ENCODE results near the gene LPGAT1. TPM values are rescaled to one million over a fixed set of nuclear protein-coding genes. Genes with fewer than 3 reads are reported as not detected.

The LPGAT1 gene
- total and polyA plus RNA-seq, 2 of the 13 experiments (the other 11 are each of a cell fraction or from before 2014, with no cell fraction given), result 12.1 to 48.3 TPM

- no peak overlapping the region for H3K4me2 ChIP-seq (ENCODE audit: low read depth, low read length)
- no peaks in the 10 kb centered on the region; a peak in 1 of 5 replicates for H3K27me3 ChIP-seq (ENCODE audit: control insufficient read depth in 1 of 2, insufficient read depth in 2 of 2, low read length in 2 of 2)
- no peaks in the 10 kb centered on the region for H3K9me3 ChIP-seq (ENCODE audit: low read length)
- FAIRE-seq, result no peak
- H3K9ac ChIP-seq (ENCODE audit: insufficient read depth, low read depth, low read length), result no peak overlapping the region
- H2AFZ ChIP-seq (ENCODE audit: low read length), result no peak overlapping the region
- H3K79me2 ChIP-seq (ENCODE audit: insufficient read depth, low read length), result no peaks in the 10 kb centered on the region
- H4K20me1 ChIP-seq (ENCODE audit: insufficient read depth, low read length), result no peaks in the 10 kb centered on the region
- H3K27ac ChIP-seq (ENCODE audit: extremely low read length, insufficient read depth, low read length), result no peak overlapping the region
- no peak for ATAC-seq
- ChIA-PET POLR2A (no interaction called here), CTCF (ENCODE audit: low intra/inter-chr PET ratio, low total read pairs) (no interaction called here)
- TF ChIP-seq ZFP37 (CRISPR knock-in tag; IDR thresholded peaks at IDR 0.05; ENCODE audit: borderline replicate concordance) (no peak), ETS1 (CRISPR knock-in tag; IDR thresholded peaks at IDR 0.05) (no peak), POLR2G (IDR thresholded peaks at IDR 0.05; ENCODE audit: low read depth, low read length) (no peak), RNF219 (CRISPR knock-in tag; IDR thresholded peaks at IDR 0.05) (no peak), KDM1A (CRISPR knock-in tag; IDR thresholded peaks at IDR 0.05) (no peak), NR2F6 (IDR thresholded peaks at IDR 0.05) (no peak), NR2F6 (CRISPR knock-in tag; IDR thresholded peaks at IDR 0.05) (no peak), STAG1 (CRISPR knock-in tag; IDR thresholded peaks at IDR 0.05) (no peak), NR2F1 (CRISPR knock-in tag; IDR thresholded peaks at IDR 0.05) (no peak), CBX5 (CRISPR knock-in tag; IDR thresholded peaks at IDR 0.05; ENCODE audit: borderline replicate concordance) (no peak), AFF4 (CRISPR knock-in tag; IDR thresholded peaks at IDR 0.05) (no peak), ZSCAN22 (CRISPR knock-in tag; IDR thresholded peaks at IDR 0.05) (no peak), EEA1 (CRISPR knock-in tag; IDR thresholded peaks at IDR 0.05; ENCODE audit: borderline replicate concordance) (no peak), GPBP1L1 (CRISPR knock-in tag; IDR thresholded peaks at IDR 0.05) (no peak), ZNF44 (CRISPR knock-in tag; IDR thresholded peaks at IDR 0.05) (no peak), BATF2 (CRISPR knock-in tag; IDR thresholded peaks at IDR 0.05) (no peak), ZNF558 (CRISPR knock-in tag; IDR thresholded peaks at IDR 0.05; ENCODE audit: borderline replicate concordance) (no peak), ZNF205 (CRISPR knock-in tag; IDR thresholded peaks at IDR 0.05) (no peak)
- WGBS (ENCODE audit: low lambda C conversion rate), result 54% methylated on average over 1 of the region's 1 CpG
- in situ Hi-C loops (cut with HindIII; ENCODE audit: extremely low pct_ligation_motif_present, low pct_unique_long_range_greater_than_20kb) (no loop called here), intact Hi-C loops (cut with micrococcal nuclease; ENCODE audit: unreplicated experiment) (no loop called here)
- BruUV-seq (replicated peaks), result no TSS peak
- no peaks in the 10 kb centered on the region for H3K4me1 ChIP-seq (ENCODE audit: insufficient read depth, low read length)
- no peak for DNase-seq (ENCODE audit: low spot score)
- no peaks in the 10 kb centered on the region for H3K36me3 ChIP-seq (replicated peaks in 1 of 2; ENCODE audit: control insufficient read depth in 1 of 2, insufficient read depth in 2 of 2, low read length in 2 of 2)
- no peak overlapping the region for H3K4me3 ChIP-seq (replicated peaks in 1 of 3; ENCODE audit: insufficient read depth in 1 of 3, low read depth in 2 of 3, low read length in 3 of 3)
Observed at GRCh38 chr1:211870156-211870555, 39.6 kb upstream of the LPGAT1 start.

Measured in HepG2 (cell line).